Stimulated activated CD4-positive, alpha-beta T cell treated with anti-CD3 and anti-CD28 coated beads, TNF-alpha, amount 100 ng/mL, for 24 hours (primary cell): ENCODE measurements around the gene ZMYND15.

Source experiments
- DNase-seq, 3 experiments: peaks; one replicate each; pipeline ENCODE4 v3.0.0-alpha.2; 2020; ENCODE audit warnings: low read depth in 3 of 3

ZMYND15 gene

DNA sequence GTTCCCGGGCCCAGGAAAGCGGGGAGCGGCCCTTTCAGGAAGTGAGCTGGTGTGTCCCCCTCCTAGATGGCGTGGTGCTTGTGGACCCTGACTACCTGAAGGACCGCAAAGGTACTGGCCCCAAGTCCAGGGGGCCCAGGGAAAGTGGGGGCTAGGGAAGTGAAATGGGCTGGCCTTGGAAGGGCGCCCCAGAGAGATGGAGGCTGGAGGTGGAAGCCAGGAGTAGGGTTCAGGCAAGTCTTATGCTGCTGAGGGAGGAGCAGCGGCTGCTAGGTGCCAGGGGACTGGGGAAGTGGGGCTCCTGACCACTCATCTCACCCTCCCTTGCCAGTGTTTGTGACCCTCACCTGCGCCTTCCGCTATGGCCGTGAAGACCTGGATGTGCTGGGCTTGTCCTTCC, 23.6 kb upstream of the ZMYND15 start:
- no peak for DNase-seq

DNA sequence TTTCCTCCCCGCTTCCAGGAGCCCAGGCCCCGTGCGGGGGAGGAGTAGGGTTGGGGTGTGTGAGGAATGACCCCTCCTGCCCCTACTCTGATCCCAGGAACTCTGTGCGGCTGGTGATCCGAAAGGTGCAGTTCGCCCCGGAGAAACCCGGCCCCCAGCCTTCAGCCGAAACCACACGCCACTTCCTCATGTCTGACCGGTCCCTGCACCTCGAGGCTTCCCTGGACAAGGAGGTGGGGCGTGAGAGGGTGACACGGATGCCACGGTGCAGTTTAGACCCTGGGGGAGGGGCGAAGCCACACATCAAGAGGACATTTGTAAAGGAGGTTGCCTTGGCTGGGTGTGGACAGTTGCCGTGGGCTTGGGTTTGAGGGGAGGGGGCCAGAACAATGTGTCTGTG, 21.8 kb upstream of the ZMYND15 start:
- DNase-seq, result no peak

DNA sequence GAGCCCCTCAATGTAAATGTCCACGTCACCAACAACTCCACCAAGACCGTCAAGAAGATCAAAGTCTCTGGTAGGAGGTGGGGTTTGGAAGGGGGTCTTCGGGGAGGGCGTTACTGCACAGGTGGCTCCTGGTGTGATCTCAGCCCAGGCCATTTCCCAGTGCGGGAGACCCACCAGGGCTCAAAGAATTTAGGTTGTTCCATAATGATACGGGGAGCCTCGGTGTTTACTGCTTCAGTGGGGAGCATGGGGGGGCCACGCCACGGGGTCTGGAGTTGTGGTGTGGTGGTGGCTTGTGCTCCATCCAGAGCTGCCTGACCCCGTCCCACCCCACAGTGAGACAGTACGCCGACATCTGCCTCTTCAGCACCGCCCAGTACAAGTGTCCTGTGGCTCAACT, 21.4 kb upstream of the ZMYND15 start:
- no peak for DNase-seq

DNA sequence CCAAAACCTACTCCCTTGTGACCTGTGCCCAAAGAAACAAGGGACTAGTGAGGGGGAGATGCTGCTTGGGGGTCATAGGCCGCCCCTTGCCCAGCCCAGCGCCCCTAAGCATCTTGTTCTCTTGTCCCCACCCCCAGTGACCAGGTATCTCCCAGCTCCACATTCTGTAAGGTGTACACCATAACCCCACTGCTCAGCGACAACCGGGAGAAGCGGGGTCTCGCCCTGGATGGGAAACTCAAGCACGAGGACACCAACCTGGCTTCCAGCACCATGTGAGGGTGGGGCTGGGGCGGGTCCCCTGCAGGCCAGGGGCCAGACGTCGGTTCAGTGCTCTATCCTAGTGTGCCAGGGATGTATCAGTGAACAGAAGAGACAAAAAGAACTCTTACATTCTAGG, 20.5 kb upstream of the ZMYND15 start:
- DNase-seq, result no peak

DNA sequence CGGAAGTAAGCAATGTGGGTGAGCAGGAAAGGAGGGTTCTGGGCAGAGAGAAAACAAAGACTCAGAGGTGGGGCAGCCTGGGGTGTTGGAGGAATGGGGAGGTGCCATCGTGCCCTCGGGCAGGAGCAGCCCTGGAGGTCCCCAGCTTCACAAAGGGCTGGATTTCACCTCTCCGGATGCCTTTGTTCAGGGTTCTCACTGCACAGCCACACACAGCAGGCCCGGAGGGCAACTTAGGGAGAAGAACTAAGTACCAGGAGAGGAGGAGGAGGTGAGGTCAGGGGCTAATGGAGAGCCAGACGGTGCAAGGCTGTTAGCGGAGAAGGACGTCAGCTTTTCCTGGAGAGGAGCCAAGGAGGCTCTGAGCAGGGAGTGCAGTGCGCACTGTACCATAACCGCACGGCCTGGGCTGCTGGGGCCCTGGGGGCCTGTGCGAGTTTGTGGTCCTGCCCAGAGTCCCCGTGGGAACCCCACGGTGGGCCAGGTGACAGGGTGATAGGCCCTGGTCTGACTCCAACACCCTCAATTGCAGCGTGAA, 19.9 kb upstream of the ZMYND15 start:
- DNase-seq, result no peak

DNA sequence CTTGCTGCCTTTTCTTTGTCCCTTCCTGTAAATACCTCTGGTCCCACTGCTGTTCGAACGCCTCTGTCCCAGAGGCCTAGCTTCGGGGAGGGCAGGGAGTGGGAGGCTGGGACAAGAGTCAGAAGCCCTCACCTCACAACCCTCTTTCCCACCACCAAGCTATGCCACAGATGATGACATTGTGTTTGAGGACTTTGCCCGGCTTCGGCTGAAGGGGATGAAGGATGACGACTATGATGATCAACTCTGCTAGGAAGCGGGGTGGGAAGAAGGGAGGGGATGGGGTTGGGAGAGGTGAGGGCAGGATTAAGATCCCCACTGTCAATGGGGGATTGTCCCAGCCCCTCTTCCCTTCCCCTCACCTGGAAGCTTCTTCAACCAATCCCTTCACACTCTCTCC, 18.8 kb upstream of the ZMYND15 start:
- no peak for DNase-seq

DNA sequence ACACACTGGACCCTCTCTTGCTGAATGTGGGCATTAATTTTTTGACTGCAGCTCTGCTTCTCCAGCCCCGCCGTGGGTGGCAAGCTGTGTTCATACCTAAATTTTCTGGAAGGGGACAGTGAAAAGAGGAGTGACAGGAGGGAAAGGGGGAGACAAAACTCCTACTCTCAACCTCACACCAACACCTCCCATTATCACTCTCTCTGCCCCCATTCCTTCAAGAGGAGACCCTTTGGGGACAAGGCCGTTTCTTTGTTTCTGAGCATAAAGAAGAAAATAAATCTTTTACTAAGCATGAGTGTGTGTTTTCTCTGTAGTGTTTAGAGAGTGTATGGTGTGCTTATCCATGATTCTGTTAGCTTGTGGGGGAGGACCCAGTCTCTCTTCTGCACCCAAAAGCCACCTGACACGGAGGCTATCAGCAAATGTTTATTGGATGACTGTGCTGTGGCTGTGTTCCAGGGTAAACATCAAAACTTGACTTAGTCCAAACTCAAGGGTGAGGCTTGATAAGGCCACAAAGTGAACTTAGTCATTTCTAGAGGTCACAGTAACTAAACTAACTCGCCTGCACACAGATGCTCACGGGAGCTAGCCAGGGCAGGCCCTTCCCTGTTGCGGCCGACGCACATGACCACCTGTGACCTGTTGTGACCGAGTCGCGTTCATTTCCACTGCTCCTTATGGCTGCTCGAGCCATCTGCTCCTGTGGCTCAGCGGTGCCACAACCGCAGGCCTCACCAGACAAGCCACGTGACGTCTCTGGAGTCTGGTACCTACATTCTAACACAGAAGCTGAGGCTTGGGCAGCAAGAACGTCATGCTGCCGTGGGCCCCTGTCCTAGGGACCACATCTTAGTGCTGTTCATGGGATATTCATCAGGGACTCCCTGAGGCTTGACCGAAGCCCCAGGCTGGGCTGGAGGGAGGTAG, 18.2 kb upstream of the ZMYND15 start:
- no peak for DNase-seq

DNA sequence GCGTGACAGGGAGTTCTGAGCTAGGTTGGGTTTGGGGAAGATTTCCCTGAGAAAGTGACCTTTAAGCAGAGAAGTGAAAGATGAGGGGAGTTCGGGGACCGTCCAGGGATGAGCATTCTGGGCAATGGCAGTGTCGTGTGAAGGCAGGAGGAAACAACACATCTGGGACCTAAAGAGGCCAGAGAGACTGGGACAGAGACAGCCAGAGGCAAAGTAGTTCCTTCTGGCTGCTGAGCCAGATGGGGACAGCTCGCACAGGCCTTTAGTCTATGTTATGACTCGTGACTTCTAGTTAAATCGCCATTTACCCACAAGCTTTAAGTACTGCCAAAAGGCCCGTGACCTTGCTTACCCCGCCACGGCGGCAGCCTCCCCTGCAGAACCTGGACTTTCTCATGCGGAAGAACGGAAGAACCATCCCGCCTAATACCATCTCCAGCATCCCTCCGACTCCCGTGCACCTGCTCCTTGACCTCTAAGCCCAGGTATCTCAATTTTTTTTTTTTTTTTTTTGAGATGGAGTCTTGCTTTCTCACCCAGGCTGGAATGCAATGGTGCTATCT, 16.9 kb upstream of the ZMYND15 start:
- DNase-seq, result no peak

DNA sequence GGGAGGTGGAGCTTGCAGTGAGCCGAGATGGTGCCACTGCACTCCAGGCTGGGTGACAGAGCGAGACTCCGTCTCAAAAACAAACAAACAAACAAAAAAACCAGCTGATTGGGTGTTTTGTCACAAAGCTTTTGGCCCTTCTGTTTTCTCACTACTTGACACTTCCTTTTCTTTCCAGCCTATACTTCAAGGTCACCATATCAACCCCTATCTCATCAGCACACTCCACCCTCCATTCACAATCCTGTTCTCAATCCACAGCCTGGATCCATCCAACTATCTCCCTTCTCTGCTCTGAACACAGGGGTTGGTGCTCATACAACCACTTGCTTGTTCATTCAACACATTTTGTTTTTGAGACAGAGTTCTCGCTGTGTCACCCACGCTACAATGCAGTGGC, 15.0 kb upstream of the ZMYND15 start:
- DNase-seq, result no peak

DNA sequence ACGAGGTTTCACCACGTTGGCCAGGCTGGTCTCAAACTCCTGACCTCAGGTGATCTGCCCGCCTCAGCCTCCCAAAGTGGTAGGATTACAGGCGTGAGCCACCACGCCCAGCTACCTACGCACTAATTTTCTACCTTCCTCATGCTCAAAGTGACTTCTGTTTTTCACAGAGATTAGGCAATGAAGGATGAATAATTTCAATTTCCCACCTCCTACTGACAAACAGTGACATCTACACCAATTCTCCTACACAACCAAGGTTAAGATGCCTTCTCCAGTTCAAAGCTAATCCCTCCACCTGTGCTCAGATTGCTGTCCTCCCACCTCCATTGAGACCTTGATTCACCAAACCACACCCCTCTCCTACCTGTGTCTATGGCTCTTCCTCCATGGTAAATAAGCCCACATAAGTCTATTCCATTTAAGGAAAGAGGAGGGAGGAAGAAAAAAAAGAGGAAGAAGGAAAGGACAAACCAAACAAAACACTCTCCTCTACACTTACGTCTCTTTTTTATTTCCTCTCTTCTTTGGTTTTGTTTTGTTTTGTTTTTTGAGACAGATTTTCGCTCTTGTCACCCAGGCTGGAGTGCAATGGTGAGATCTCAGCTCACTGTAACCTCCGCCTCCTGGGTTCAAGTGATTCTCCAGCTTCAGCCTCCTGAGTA, 13.9 kb upstream of the ZMYND15 start:
- no peak for DNase-seq

DNA sequence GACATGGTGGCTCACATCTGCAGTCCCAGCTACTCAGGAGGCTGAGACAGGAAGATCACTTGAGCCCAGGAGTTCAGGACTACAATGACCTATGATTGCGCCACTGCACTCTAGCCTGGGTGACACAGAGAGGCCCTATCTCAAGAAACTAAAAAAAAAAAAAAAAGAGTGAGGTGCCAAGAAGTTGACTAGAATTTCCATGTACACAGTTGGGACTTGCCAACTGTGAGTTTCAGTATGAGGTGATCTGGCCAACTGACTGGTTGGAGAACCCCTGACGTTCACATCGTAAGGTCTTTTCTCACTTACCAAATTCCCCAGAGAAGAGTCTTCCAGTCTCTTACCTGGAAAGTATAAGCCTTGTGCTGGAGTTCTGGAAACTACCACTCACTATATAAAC, 11.5 kb upstream of the ZMYND15 start:
- no peak for DNase-seq

DNA sequence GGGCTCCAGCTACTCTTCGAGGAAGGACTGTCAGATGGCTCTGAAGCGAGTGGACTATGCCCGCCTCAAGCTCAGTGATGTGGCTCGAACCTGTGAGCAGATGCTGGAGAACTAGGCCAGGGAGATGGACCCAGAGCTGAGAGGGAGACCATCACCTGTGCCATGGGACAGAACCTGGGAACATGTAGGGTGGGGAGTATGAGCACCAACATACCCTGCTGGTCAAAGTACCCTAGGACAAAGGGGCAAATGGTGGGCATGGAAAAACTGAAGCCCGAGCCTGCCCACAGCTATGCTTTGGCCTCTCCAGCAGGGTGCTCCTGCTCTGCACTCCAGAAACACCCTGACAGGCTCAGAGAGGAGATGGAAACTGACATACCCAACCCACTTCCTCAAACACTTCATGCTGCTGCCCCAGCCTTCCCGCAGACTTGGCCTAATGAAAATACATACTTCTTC, 6.5 kb upstream of the ZMYND15 start:
- no peak for DNase-seq

DNA sequence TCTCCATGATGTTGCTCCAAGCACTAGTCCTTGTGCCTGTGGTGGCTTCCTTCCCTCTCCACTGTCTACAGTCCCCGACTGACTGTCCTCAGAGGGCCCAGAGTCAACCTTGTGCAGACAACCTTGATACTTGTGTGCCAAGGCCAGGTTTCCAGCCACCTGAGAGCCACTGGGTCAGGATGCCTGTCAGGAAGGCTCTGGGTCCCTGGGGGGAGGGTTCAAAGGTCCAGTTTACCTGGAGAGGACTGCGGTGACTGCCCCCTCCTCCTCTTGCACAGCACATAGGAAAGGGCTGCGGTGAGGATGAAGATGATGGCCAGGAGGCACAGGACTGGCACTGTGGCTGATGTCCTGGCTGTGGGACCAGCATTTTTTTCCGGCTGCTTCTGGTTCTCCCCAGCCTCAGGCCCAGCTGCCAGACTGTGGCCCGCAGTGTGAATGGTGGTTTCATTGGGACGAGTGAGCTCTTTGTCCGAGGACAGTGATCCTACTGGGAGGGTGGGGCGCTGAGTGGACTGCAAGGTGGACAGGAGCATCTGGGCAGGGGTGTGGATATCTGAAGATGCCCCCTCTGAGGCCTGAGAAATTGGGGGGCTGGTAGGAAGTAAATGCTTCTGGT, 4.7 kb upstream of the ZMYND15 start:
- DNase-seq, result no peak

DNA sequence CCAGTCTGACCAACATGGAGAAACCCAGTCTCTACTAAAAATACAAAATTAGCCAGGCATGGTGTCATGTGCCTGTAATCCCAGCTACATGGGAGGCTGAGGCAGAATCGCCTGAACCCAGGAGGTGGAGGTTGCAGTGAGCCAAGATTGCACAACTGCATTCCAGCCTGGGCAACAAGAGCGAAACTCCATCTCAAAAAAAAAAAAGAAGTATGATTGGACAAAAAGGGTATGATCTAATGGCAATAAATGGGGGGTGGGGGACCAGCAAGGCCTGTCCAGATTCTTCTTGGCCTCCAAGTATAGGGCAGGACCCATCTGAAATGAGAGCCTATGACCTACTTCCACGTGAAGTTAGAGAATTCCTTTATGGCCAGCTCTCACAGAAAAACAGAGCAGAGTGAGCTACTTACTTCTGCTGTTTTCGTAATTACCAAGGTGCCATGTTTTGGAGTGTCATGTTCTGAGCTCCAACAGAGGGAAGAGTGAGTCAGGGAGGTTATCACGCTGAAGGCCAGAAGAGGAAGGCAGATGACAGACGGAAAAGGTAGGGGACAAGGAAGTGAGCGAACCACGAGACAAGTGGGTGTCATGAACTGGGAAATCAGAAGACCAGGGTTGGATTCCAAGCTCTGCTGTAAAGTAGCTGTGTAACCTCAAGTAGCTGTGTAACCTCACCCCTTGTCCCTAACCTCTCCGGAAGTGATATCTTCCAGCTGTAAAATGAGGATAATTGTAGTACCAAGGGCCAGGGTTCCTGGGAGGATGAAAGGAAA, 3.6 kb upstream of the ZMYND15 start:
- no peak for DNase-seq

DNA sequence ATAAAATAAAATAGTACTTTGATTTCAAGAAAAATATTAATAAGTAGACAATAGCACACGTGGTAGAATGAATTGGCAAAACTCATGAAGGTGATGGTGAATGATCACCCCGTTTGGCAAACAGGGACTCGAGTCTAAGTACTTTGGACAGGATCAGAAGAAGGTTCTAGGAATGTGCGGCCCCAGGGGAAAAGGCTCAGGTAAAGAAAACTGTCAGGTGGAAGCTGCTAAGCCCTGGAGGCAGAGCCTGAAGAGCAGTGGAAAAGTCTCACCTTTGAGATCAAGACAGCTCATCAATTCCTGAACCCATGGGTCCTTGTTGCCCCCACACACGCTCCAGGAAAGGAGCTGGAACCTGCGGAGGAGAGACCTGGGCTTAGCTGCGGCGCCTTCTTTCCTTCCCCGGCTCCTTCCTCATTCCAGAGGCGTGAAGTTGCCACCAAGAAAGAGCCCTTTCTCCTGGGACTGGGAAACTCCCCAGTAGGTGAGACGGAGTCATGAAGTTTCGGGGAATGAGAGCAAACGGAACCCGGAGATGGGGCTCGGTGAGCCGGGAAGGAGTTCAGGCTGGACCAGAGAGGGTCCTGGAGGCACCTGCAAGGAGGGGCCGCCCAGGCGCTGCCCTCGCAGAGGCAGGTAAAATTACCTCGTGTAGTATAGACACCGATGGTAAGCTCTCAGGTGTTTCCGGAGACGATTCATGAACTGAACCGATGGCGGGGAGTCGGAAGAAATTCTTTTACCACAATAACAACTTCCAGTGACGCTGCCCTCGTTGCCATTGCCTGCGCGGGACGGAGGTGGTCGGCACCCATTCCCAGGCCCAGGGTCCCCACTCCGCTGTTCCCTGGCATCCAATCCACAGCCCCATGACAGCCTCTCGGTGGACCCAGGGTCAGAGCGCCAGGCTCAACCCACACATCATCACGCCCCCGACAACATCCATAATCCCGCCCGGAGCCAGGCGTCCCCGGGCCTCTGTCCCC, 1.2 kb upstream of the ZMYND15 start:
- no peak for DNase-seq

DNA sequence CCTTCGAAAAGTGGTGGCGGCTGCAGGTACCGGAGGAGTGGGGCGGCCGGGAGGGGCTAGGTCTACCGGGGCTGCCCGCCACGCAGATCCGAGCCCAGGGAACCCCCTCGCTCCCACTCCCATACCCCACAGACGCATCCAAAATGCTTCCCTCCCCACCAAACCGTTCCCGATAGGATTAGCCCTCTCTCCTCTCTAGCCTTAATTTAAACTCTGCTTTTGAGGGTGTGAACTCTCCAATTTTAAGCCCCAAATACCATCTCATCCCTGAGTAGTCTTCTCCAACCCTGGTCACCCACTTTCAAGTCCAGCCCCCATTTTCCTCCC, 355 bp downstream of the ZMYND15 start:
- no peak for DNase-seq

DNA sequence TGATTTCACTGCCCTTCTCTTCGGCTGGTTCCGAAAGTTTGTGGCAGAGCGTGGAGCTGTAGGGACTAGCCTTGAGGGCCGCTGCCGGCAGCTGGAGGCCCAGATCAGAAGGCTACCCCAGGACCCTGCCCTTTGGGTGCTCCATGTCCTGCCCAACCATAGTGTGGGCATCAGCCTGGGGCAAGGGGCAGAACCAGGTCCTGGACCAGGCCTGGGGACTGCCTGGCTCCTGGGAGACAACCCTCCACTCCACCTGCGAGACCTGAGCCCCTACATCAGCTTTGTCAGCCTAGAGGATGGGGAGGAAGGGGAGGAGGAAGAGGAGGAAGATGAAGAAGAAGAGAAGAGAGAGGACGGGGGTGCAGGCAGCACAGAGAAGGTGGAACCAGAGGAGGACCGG, 951 bp downstream of the ZMYND15 start:
- DNase-seq, result no peak

DNA sequence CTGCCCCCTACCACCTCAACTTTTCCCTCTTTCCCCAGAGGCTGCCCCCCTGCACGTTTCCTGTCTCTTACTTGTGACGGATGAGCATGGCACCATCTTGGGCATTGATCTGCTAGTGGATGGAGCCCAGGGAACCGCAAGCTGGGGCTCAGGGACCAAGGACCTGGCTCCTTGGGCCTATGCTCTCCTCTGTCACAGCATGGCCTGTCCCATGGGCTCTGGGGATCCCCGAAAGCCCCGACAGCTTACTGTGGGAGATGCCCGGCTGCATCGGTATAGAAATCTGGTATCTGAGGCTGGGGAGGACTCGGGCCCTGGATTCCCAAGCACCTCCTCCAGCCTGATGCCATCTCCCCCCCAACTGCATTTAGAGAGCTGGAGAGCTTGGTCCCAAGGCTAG, 1.9 kb downstream of the ZMYND15 start:
- no peak for DNase-seq

DNA sequence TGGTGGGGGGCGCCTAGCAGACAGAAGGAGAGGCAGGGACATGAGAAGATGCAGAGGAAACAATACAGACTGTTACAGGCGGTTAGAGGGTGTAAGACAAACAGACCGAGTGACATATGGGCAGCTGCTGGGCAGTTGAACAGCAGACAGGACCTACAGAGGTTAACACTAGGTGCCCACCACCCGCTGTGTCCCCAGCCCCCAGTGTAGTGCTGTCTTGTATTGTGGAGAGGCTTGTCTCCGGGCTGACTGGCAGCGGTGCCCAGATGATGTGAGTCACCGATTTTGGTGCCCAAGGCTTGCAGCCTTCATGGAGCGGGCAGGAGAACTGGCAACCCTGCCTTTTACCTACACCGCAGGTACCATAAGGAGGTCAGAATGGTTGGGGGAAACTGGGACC, 2.5 kb downstream of the ZMYND15 start:
- DNase-seq, result no peak

DNA sequence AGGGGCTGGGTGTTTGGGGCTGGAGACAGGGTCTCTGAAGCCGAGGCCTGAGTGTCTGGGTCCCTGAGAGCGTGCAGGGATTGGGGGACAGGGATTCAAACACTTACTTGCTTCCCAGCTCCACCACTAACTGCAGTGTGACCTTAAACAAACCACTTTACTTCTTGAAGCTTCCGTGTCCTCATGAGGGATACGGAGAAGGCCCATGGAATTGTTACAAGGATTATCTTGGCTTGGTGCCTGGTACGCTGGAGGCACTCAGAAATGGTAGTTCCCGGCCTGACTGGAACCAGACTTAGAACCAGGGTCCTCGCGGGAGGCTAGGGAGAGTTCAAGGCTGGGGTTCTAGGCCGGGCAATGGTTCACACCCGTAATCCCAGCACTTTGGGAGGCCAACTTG, 3.0 kb downstream of the ZMYND15 start:
- DNase-seq, result no peak
